Duodenal mucosa (tissue), 2 donors: ENCODE results near the gene MPV17L2.
A peak's percentile ranks its signal among the peaks of the same experiment; 100 is the strongest.
"Not testable (repeated sequence)": the region's sequence is repeated elsewhere in the genome, so short reads cannot be mapped to it uniquely, and the experiment has no call there.

Experiments
- H3K27ac ChIP-seq: one replicate; pipeline ENCODE4 v1.7.0; 2013; ENCODE audit warnings: low read depth, low read length
- H3K27me3 ChIP-seq, 2 donors: one replicate each; pipeline ENCODE4 v1.7.0; 2013; ENCODE audit warnings: low read length in 2 of 2, control low read depth in 1 of 2; ENCODE audit not compliant: insufficient read depth in 2 of 2, control insufficient read depth in 1 of 2
- H3K36me3 ChIP-seq, 2 donors: one replicate each; pipeline ENCODE4 v1.7.0; 2013; ENCODE audit warnings: low read length in 2 of 2, control low read depth in 1 of 2; ENCODE audit not compliant: insufficient read depth in 2 of 2, control insufficient read depth in 1 of 2
- H3K4me1 ChIP-seq, 2 donors: one replicate each; pipeline ENCODE4 v1.7.0; 2013; ENCODE audit warnings: low read length in 2 of 2, control low read depth in 1 of 2; ENCODE audit not compliant: insufficient read depth in 2 of 2, control insufficient read depth in 1 of 2
- H3K4me3 ChIP-seq, 2 donors: one replicate each; pipeline ENCODE4 v1.7.0; 2013; ENCODE audit warnings: low read length in 2 of 2, low read depth in 1 of 2
- H3K9ac ChIP-seq, 2 donors: one replicate each; pipeline ENCODE4 v1.7.0; 2013; ENCODE audit warnings: low read length in 2 of 2, low read depth in 1 of 2
- H3K9me3 ChIP-seq, 2 donors: one replicate each; pipeline ENCODE4 v1.7.0; 2013; ENCODE audit warnings: low read length in 2 of 2, control low read depth in 1 of 2; ENCODE audit not compliant: control insufficient read depth in 1 of 2

The MPV17L2 gene

GRCh38 chr19:18152817-18153555 is 40.0 kb upstream of the MPV17L2 start, which contains the start of gene PIK3R2:
TSS of gene PIK3R2 (plus strand) at chr19:18153163. CDS start at chr19:18155880, 2,717 bp downstream.
- Histone ChIP-seq H3K4me1 (peaks cover 36 to 41% of the 10 kb centered on the region in 2 donors), H3K27me3 (no peaks in the 10 kb centered on the region), H3K9ac (peak within 1 kb of the TSS; percentile 88 to 93), H3K4me3 (peak within 1 kb of the TSS; percentile 83 to 90), H3K36me3 (peaks cover 0 to 15% of the 10 kb centered on the region in 2 donors), H3K27ac (peak within 1 kb of the TSS; percentile 93), H3K9me3 (no peaks in the 10 kb centered on the region)

GRCh38 chr19:18153556-18154134 is 39.4 kb upstream of the MPV17L2 start:
- Histone ChIP-seq H3K4me1 (peaks cover 36 to 41% of the 10 kb centered on the region in 2 donors), H3K27ac (peak overlapping the region; percentile 61), H3K9me3 (no peaks in the 10 kb centered on the region), H3K9ac (peak overlapping the region; percentile 65 to 88), H3K27me3 (no peaks in the 10 kb centered on the region), H3K4me3 (peak overlapping the region; percentile 83 to 90), H3K36me3 (peaks cover 0 to 15% of the 10 kb centered on the region in 2 donors)

- H3K27me3 ChIP-seq = no peaks in the 10 kb centered on the region
- H3K4me1 ChIP-seq = peaks cover 36 to 42% of the 10 kb centered on the region in 2 donors
- H3K9ac ChIP-seq = peak overlapping the region; percentile 32 to 33
- no peak overlapping the region for H3K27ac ChIP-seq
- H3K36me3 ChIP-seq = peaks cover 0 to 12% of the 10 kb centered on the region in 2 donors
- peak overlapping the region; percentile 10 to 40 for H3K4me3 ChIP-seq
- no peaks in the 10 kb centered on the region for H3K9me3 ChIP-seq
Measured at GRCh38 chr19:18155095-18156087, 37.6 kb upstream of the MPV17L2 start.

DNA sequence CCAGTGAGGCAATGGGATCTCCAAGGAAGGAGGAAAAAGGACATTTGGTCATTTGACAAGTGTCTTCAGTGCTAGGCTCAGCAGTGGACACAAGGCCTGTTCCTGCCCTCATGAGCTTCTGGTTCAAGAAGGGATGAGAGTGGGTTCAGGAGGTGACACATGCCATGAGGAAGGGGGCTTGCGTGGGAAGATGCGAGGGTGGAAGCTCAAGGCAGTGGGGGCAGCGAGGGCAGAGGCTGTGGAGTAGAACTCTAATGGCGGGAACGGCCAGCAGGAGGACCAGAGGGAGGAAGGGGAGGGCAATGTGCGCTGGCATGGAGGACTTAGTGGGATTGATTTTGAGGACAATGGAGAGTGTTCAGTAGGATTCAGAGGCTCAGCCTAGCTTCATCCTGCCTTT is 36.8 kb upstream of the MPV17L2 start:
- Histone ChIP-seq H3K9me3 (no peaks in the 10 kb centered on the region), H3K4me3 (peak overlapping the region in 1 of 2 donors; percentile 35), H3K9ac (peak overlapping the region; percentile 54 to 76), H3K4me1 (peaks cover 39 to 47% of the 10 kb centered on the region in 2 donors), H3K36me3 (peaks cover 0 to 6% of the 10 kb centered on the region in 2 donors), H3K27me3 (no peaks in the 10 kb centered on the region), H3K27ac (no peak overlapping the region)

DNA sequence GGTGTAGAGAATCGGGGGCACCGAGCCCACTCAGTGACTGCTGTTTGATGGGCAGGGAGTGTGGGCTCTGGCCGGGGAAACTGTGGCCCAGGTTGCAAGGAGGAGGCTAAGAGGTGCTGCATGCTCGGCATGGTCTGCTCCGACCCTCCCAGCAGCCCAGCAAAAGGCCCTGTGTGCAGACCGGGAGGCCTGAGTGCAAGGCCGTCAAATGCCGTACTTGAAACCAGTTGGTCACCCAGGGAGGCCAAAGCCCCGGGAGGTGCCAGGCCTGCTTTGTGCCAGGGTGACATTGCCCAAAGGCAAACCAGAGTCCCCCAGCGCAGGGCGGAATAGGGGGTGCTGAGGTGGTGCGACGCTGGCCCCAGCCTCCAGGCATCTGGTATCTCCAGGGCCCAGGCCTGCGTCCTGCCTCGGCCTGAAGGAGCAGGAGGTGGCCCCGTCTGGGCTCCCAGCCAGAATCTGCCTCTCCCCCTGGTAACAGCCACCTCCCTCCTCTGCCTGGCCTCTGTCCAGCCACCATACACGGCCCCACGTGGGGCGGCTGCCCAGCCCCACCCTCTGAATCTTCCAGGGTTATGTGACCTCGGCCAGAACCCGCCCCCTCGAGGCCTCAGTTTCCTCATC is 36.1 kb upstream of the MPV17L2 start:
- Histone ChIP-seq H3K27me3 (no peaks in the 10 kb centered on the region), H3K4me1 (peaks cover 38 to 46% of the 10 kb centered on the region in 2 donors), H3K36me3 (peaks cover 0 to 11% of the 10 kb centered on the region in 2 donors), H3K4me3 (peak overlapping the region in 1 of 2 donors; percentile 35), H3K9ac (peak overlapping the region; percentile 54 to 76), H3K27ac (peak overlapping the region; percentile 56), H3K9me3 (no peaks in the 10 kb centered on the region)

GRCh38 chr19:18157465-18158063 is 35.5 kb upstream of the MPV17L2 start:
- Histone ChIP-seq H3K4me3 (no peak overlapping the region), H3K4me1 (peaks cover 38 to 45% of the 10 kb centered on the region in 2 donors), H3K9ac (peak overlapping the region; percentile 47 to 48), H3K27me3 (no peaks in the 10 kb centered on the region), H3K27ac (peak overlapping the region; percentile 56), H3K36me3 (peaks cover 0 to 15% of the 10 kb centered on the region in 2 donors), H3K9me3 (no peaks in the 10 kb centered on the region)

DNA sequence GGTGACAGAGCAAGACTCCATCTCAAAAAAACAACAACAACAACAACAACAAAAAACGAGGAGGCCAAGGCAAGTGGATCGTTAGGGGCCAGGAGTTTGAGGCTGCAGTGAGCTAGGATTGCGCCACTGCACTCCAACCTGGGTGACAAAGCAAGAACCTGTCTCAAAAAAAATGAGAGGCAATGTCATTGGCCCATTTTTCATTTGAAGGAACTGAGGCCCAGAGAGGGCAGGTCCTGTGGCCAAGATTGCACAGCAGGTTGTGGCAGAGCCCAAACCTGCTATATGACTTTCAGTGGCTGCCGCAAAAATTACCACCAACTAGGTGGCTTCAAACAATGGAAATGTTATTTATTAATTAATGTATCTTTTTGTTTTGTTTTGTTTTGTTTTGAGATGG is 34.6 kb upstream of the MPV17L2 start:
- H3K27ac ChIP-seq = no peak overlapping the region
- no peaks in the 10 kb centered on the region for H3K9me3 ChIP-seq
- H3K4me3 ChIP-seq = no peak overlapping the region
- H3K27me3 ChIP-seq = no peaks in the 10 kb centered on the region
- peaks cover 38 to 45% of the 10 kb centered on the region in 2 donors for H3K4me1 ChIP-seq
- no peak overlapping the region for H3K9ac ChIP-seq
- peaks cover 6 to 23% of the 10 kb centered on the region in 2 donors for H3K36me3 ChIP-seq

- not testable (repeated sequence) for H3K9me3 ChIP-seq, H3K9ac ChIP-seq, H3K27me3 ChIP-seq, H3K27ac ChIP-seq, H3K4me3 ChIP-seq
- peaks cover 34 to 41% of the 10 kb centered on the region in 2 donors for H3K4me1 ChIP-seq
- H3K36me3 ChIP-seq = peaks cover 6 to 28% of the 10 kb centered on the region in 2 donors
Measured at GRCh38 chr19:18159059-18159616, 33.9 kb upstream of the MPV17L2 start.

GRCh38 chr19:18159810-18160209 is 33.2 kb upstream of the MPV17L2 start:
- H3K9ac ChIP-seq = no peak overlapping the region
- H3K4me1 ChIP-seq = peaks cover 29 to 36% of the 10 kb centered on the region in 2 donors
- peaks cover 6 to 28% of the 10 kb centered on the region in 2 donors for H3K36me3 ChIP-seq
- H3K4me3 ChIP-seq = no peak overlapping the region
- H3K27ac ChIP-seq = no peak overlapping the region
- H3K9me3 ChIP-seq = no peaks in the 10 kb centered on the region
- H3K27me3 ChIP-seq = no peaks in the 10 kb centered on the region
